Suprapubic skin (tissue), 4 donors: ENCODE data around the gene OR5H6. TPM values are rescaled to one million over a fixed set of nuclear protein-coding genes. Genes with fewer than 3 reads are reported as not detected.

ENCODE experiments used
- DNase-seq, 2 donors: peaks; one replicate each; pipeline ENCODE4 v3.0.0-alpha.2; 2019; ENCODE audit warnings: low spot score in 2 of 2
- H3K27ac ChIP-seq: fragments of 200-600 bp; sonication (generic); one replicate; pipeline ENCODE4 v1.5.1; 2019
- H3K27me3 ChIP-seq: fragments of 200-600 bp; sonication (generic); one replicate; pipeline ENCODE4 v1.5.1; 2019
- H3K36me3 ChIP-seq: fragments of 200-600 bp; sonication (generic); one replicate; pipeline ENCODE4 v1.5.1; 2019
- H3K4me1 ChIP-seq: fragments of 200-600 bp; sonication (generic); one replicate; pipeline ENCODE4 v1.5.1; 2019
- H3K4me3 ChIP-seq: fragments of 200-600 bp; sonication (generic); one replicate; pipeline ENCODE4 v1.5.1; 2019; ENCODE audit warnings: mild to moderate bottlenecking
- H3K9me3 ChIP-seq: fragments of 200-600 bp; sonication (generic); one replicate; pipeline ENCODE4 v1.5.1; 2019
- CTCF ChIP-seq, 2 donors: fragments of 200-600 bp in 1 of 2; fragments of 450-650 bp in 1 of 2; sonication (generic) in 1 of 2; IDR thresholded peaks; one replicate each; pipeline ENCODE4 v1.5.1; 2016 to 2019; ENCODE audit warnings: antibody characterized with exemption in 2 of 2, mild to moderate bottlenecking in 1 of 2, moderate library complexity in 1 of 2
- EP300 ChIP-seq: sonication (generic); formaldehyde crosslinking; IDR thresholded peaks from one replicate; pipeline ENCODE4 v1.6.1; 2017; ENCODE audit warnings: antibody characterized with exemption
- POLR2A ChIP-seq, 2 donors: fragments of 450-650 bp; IDR thresholded peaks; one replicate each; pipeline ENCODE4 v1.6.1; 2017; ENCODE audit warnings: antibody characterized with exemption in 2 of 2, mild to moderate bottlenecking in 2 of 2, moderate library complexity in 2 of 2
- POLR2AphosphoS5 ChIP-seq, 3 donors: sonication (generic); formaldehyde crosslinking; IDR thresholded peaks; one replicate each; pipeline ENCODE4 v1.6.1; 2017; ENCODE audit warnings: antibody characterized with exemption in 3 of 3
- WGBS: methylation state at CpG from one replicate; pipeline ENCODE4 v1.1.5; 2018; 5-methylcytosine and 5-hydroxymethylcytosine counted together
- total RNA-seq, 4 donors: library from RNA; depleted of rRNA; stranded (reverse); fragments of >200 nt; gene quantifications; one replicate each; pipeline ENCODE4 v1.1.0, GENCODE V29; 2016

OR5H6 gene
- not detected for total RNA-seq

- Histone ChIP-seq H3K27ac (no peak within 1 kb of the TSS), H3K4me3 (no peak within 1 kb of the TSS), H3K4me1 (no peaks in the 10 kb centered on the region), H3K36me3 (no peaks in the 10 kb centered on the region), H3K9me3 (no peaks in the 10 kb centered on the region), H3K27me3 (no peaks in the 10 kb centered on the region)
- WGBS = 75% methylated on average over 3 of the region's 3 CpGs
- no peak for DNase-seq
- TF ChIP-seq EP300 = no peak
- no peak for TF ChIP-seq POLR2A (IDR thresholded peaks at IDR 0.05)
- no peak for TF ChIP-seq CTCF (IDR thresholded peaks at IDR 0.05)
- no peak for TF ChIP-seq POLR2AphosphoS5 (IDR thresholded peaks at IDR 0.05)
These were observed at the start of gene OR5H6 for GRCh38 chr3:98263944-98264343. TSS of gene OR5H6 (plus strand) at chr3:98264244. CDS start at chr3:98264333, 89 bp downstream.

GRCh38 chr3:98215051-98215450, 49.0 kb upstream of the OR5H6 start:
- Histone ChIP-seq H3K9me3 (no peaks in the 10 kb centered on the region), H3K4me3 (no peak overlapping the region), H3K4me1 (no peaks in the 10 kb centered on the region), H3K27ac (no peak overlapping the region), H3K36me3 (no peaks in the 10 kb centered on the region), H3K27me3 (no peaks in the 10 kb centered on the region)
- WGBS = 80% methylated on average over 3 of the region's 3 CpGs
- TF ChIP-seq POLR2A (IDR thresholded peaks at IDR 0.05) (no peak), CTCF (IDR thresholded peaks at IDR 0.05) (no peak), POLR2AphosphoS5 (IDR thresholded peaks at IDR 0.05) (no peak), EP300 (no peak)
- DNase-seq = no peak

- no peak overlapping the region for H3K4me3 ChIP-seq
- no peaks in the 10 kb centered on the region for H3K36me3 ChIP-seq
- no peaks in the 10 kb centered on the region for H3K9me3 ChIP-seq
- TF ChIP-seq EP300 (no peak), POLR2A (IDR thresholded peaks at IDR 0.05) (no peak), POLR2AphosphoS5 (IDR thresholded peaks at IDR 0.05) (no peak), CTCF (IDR thresholded peaks at IDR 0.05) (no peak)
- no peaks in the 10 kb centered on the region for H3K4me1 ChIP-seq
- DNase-seq = no peak
- 81% methylated on average over 6 of the region's 6 CpGs for WGBS
- no peaks in the 10 kb centered on the region for H3K27me3 ChIP-seq
- H3K27ac ChIP-seq = no peak overlapping the region
These were observed 40.0 kb upstream of the OR5H6 start for GRCh38 chr3:98223907-98224672.

- H3K27me3 ChIP-seq = no peaks in the 10 kb centered on the region
- 85% methylated on average over 2 of the region's 2 CpGs for WGBS
These were observed 31.6 kb upstream of the OR5H6 start for GRCh38 chr3:98232489-98232888.

More at GRCh38 chr3:98232489-98232888, 31.6 kb upstream of the OR5H6 start:
- DNase-seq = no peak
- H3K9me3 ChIP-seq = no peaks in the 10 kb centered on the region
- H3K36me3 ChIP-seq = no peaks in the 10 kb centered on the region
- H3K27ac ChIP-seq = no peak overlapping the region
- H3K4me3 ChIP-seq = no peak overlapping the region
- no peaks in the 10 kb centered on the region for H3K4me1 ChIP-seq
- no peak for TF ChIP-seq POLR2A (IDR thresholded peaks at IDR 0.05)
- no peak for TF ChIP-seq EP300
- TF ChIP-seq POLR2AphosphoS5 (IDR thresholded peaks at IDR 0.05) = no peak
- TF ChIP-seq CTCF (IDR thresholded peaks at IDR 0.05) = no peak
